Urinary bladder (tissue), 4 donors: ENCODE results near the gene PANK1. TPM values are rescaled to one million over a fixed set of nuclear protein-coding genes. Genes with fewer than 3 reads are reported as not detected.
"Not testable (repeated sequence)": the region's sequence is repeated elsewhere in the genome, so short reads cannot be mapped to it uniquely, and the experiment has no call there.

Experiments used
- DNase-seq: peaks from one replicate; pipeline ENCODE4 v3.0.0-alpha.2; 2015; ENCODE audit errors: extremely low spot score
- H3K27ac ChIP-seq: one replicate; pipeline ENCODE4 v1.5.1; 2013; ENCODE audit warnings: low read depth, mild to moderate bottlenecking, moderate library complexity
- H3K36me3 ChIP-seq: one replicate; pipeline ENCODE4 v1.6.1; 2013; ENCODE audit warnings: mild to moderate bottlenecking, moderate library complexity; ENCODE audit not compliant: insufficient read depth
- H3K4me1 ChIP-seq: one replicate; pipeline ENCODE4 v1.6.1; 2013; ENCODE audit warnings: mild to moderate bottlenecking, moderate library complexity; ENCODE audit not compliant: insufficient read depth
- H3K4me3 ChIP-seq: one replicate; pipeline ENCODE4 v1.5.1; 2013; ENCODE audit warnings: low read depth, low read length
- WGBS: extraction: QIAGEN DNeasy Blood & Tissue Kit; methylation state at CpG from one replicate; pipeline ENCODE4 v1.1.7; 2013; 5-methylcytosine and 5-hydroxymethylcytosine counted together
- polyA plus RNA-seq: library from polyadenylated mRNA; stranded (reverse); fragments of 200-250 nt; gene quantifications from one replicate; pipeline ENCODE4 v1.2.3, GENCODE V29; 2013
- small RNA-seq: library from RNA; depleted of rRNA; stranded (forward); fragments of <200 nt; gene quantifications from one replicate; pipeline ENCODE3, GENCODE V24; 2014
- total RNA-seq: library from RNA; depleted of rRNA; stranded (reverse); fragments of >200 nt; gene quantifications from one replicate; pipeline ENCODE4 v1.2.3, GENCODE V29; 2014
- donor health status: healthy with polysubstance abuse.
- donor health status: healthy.

Gene PANK1
- total and polyA plus RNA-seq, 2 donors: 2.5 to 11.6 TPM

DNA sequence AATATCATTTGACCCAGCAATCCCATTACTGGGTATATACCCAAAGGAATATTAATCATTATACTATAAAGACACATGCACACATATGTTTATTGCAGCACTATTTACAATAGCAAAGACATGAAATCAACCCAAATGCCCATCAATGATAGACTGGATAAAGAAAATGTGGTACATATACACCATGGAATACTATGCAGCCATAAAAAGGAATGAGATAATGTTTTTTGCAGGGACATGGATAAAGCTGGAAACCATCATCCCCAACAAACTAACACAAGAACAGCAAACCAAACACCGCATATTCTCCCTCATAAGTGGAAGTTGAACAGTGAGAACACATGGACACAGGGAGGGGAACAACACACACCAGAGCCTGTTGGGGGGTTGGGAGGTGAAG lies 98.4 kb downstream of the PANK1 start:
- WGBS: 96% methylated on average over 1 of the region's 1 CpG

GRCh38 chr10:89543841-89544240 lies 101.2 kb downstream of the PANK1 start:
- H3K4me1 ChIP-seq: no peaks in the 10 kb centered on the region
- WGBS: 95% methylated on average over 3 of the region's 3 CpGs
- no peak for DNase-seq
- no peaks in the 10 kb centered on the region for H3K36me3 ChIP-seq
- no peak overlapping the region for H3K27ac ChIP-seq
- no peak overlapping the region for H3K4me3 ChIP-seq

More for the DNA sequence above, 98.4 kb downstream of the PANK1 start:
- not testable (repeated sequence) for H3K4me1 ChIP-seq, H3K27ac ChIP-seq, H3K36me3 ChIP-seq, H3K4me3 ChIP-seq, DNase-seq

DNA sequence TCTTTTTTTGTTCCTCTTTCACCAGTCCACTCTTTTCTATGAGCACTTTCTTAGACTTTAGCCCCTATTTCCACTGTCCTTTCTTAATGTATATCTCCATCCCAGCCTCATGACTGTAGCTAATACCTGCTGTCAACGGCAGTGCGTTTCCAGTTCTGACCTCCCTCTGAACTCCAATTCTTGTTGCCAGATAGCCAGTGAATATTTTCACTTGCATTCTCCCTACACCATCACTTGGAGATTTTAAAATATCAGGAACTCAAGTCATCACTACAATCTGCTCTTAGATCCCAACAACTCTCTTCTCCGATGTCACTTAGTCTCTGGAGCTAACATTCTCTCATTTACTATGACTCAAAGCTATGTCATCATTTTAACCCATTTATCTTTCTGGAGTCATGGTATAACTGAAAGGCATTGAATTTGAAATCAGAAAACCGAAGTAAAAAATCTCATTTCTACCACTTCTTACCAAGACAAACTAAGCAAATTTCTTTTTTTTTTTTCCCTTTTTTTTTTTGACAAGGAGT lies 104.6 kb downstream of the PANK1 start:
- DNase-seq: no peak
- H3K36me3 ChIP-seq: no peaks in the 10 kb centered on the region
- no peak overlapping the region for H3K4me3 ChIP-seq
- peaks cover 4% of the 10 kb centered on the region for H3K4me1 ChIP-seq
- WGBS: 60% methylated on average over 4 of the region's 4 CpGs
- H3K27ac ChIP-seq: no peak overlapping the region

- WGBS: 66% methylated on average over 1 of the region's 1 CpG
- Histone ChIP-seq H3K4me1 (peaks cover 6% of the 10 kb centered on the region), H3K36me3 (no peaks in the 10 kb centered on the region), H3K4me3 (no peak overlapping the region), H3K27ac (no peak overlapping the region)
- no peak for DNase-seq
Measured at GRCh38 chr10:89537364-89537763, 107.7 kb downstream of the PANK1 start.

- H3K36me3 ChIP-seq: no peaks in the 10 kb centered on the region
- 20% methylated on average over 16 of the region's 16 CpGs for WGBS
- DNase-seq: no peak
- peaks cover 6% of the 10 kb centered on the region for H3K4me1 ChIP-seq
- H3K4me3 ChIP-seq: no peak overlapping the region
- H3K27ac ChIP-seq: no peak overlapping the region
Measured at GRCh38 chr10:89536013-89536354, 109.1 kb downstream of the PANK1 start.

DNA sequence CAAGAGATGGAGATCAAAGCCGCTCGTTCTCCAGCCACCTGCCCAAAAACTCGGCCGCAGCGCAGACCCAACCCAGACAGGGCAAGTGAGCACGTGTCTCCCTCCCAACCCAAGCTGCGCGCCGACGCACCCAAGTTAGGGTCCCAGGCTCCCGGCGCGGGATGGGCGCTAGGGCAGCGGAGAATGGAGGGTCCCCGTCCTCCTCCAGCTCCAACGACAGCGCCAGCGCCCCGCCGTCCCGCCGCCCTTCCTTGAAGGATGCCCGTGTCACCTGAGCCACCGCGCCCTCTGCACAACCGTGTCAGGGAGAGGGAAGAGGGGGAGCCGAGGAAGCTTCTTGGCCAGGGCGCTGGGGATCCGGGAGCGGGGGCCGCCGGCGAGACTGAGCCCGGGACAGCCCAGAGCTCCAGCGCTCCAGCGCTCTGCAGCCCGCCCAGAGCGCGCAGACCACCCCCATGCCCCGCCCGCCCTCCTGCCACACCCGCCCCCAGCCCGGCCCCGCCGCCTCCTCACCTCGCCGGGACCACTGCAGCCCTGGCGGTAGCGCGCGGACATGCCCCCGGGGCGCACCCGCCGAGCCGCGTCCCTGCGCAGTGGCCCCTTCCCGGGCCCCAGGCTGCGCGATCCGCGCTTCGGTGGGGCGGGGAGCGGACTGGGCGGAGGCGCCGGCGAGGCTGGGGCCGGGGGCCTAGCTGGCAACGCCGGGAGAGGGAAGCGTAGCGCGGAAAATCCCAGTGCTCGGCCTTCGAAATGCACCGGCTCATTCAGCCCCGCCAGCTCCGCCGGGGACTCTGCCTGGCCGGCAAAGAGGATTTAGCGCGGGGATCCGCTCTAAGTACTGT lies 109.7 kb downstream of the PANK1 start, which contains the start of gene SLC16A12:
TSS of gene SLC16A12 (minus strand) at position 424 of the 842 bp plus-strand sequence. CDS start 73,016 bp downstream, outside the sequence.
- 2% methylated on average over 87 of the region's 87 CpGs for WGBS
- Histone ChIP-seq H3K4me1 (peaks cover 6% of the 10 kb centered on the region), H3K4me3 (peak within 1 kb of the TSS; percentile 33), H3K36me3 (no peaks in the 10 kb centered on the region), H3K27ac (no peak within 1 kb of the TSS)
- DNase-seq: no peak

GRCh38 chr10:89534826-89535166 lies 110.2 kb downstream of the PANK1 start:
- no peak overlapping the region for H3K27ac ChIP-seq

More at GRCh38 chr10:89534826-89535166, 110.2 kb downstream of the PANK1 start:
- DNase-seq: no peak
- Histone ChIP-seq H3K4me1 (peaks cover 6% of the 10 kb centered on the region), H3K36me3 (no peaks in the 10 kb centered on the region), H3K4me3 (no peak overlapping the region)
- 16% methylated on average over 8 of the region's 8 CpGs for WGBS

Small RNA genes lying within 50 kb of the gene (small RNA-seq; reads per million reads assigned to genes)
- 105 reads per million, percentile 97 among the genes with 10 or more reads in this experiment for gene MIR107

Other genes starting within 250 kb of the PANK1 start
- gene IFIT5, start 230.7 kb downstream of the PANK1 start, total RNA-seq: 34.9 TPM
- gene IFIT5, start 230.7 kb downstream of the PANK1 start, polyA plus RNA-seq: 12.3 TPM
- 4.2 TPM for gene SLC16A12, start 109.6 kb downstream of the PANK1 start, total RNA-seq
- 1.1 TPM for gene SLC16A12, start 109.6 kb downstream of the PANK1 start, polyA plus RNA-seq
- 24.5 TPM for gene KIF20B, start 56.3 kb upstream of the PANK1 start, total RNA-seq
- gene KIF20B, start 56.3 kb upstream of the PANK1 start, polyA plus RNA-seq: 2.4 TPM